DMS79 treated with DMSO at 0.1 percent for 48 hours (cell line): ENCODE data around the gene JPH3.
"Not testable (repeated sequence)": the region's sequence is repeated elsewhere in the genome, so short reads cannot be mapped to it uniquely, and the experiment has no call there.

ENCODE experiments used
- DNase-seq: peaks from one replicate; lab custom pipeline; 2025; lab: John Stamatoyannopoulos, UW

JPH3 gene

DNA sequence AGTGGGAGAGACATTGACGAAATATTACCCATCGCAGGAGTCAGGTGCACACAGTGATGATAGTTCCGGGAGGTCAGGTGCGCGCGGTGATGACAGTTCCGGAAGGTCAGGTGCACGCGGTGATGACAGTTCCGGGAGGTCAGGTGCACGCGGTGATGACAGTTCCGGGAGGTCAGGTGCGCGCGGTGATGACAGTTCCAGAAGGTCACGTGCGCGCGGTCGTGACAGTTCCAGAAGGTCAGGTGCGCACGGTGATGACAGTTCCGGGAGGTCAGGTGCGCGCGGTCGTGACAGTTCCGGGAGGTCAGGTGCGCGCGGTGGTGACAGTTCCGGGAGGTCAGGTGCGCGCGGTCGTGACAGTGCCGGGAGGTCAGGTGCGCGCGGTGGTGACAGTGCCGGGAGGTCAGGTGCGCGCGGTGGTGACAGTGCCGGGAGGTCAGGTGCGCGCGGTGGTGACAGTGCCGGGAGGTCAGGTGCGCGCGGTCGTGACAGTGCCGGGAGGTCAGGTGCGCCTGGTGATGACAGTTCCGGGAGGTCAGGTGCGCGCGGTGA lies 78.8 kb downstream of the JPH3 start:
- not testable (repeated sequence) for DNase-seq

DNA sequence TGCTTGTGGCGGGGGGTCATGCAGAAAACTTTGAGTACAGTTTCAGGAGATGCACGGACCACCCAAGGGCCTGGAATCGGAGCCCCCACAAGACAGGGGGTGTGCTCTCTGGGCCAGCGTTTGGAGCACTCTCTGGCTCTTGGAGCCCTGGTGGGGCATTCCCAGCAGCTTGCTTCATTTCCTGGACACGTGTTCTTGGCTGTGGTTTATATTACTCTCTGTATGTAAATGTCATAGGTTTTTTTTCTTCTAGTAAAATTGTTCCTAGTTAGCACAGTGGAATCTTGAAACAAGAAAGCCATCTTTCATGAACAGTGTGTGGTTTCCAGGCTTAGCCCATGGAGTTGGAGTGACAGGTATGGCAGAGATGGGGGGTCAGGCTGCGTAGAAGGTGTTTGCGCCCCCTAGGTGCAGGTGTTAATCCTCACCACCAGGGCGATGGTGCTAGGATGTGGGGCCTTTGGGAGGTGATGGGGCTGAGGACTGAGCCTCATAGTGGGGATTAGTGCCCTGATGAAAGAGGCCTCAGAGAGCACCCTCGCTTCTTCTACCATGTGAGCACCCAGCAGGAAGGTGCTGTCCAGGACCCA lies 79.8 kb downstream of the JPH3 start:
- DNase-seq = no peak

DNA sequence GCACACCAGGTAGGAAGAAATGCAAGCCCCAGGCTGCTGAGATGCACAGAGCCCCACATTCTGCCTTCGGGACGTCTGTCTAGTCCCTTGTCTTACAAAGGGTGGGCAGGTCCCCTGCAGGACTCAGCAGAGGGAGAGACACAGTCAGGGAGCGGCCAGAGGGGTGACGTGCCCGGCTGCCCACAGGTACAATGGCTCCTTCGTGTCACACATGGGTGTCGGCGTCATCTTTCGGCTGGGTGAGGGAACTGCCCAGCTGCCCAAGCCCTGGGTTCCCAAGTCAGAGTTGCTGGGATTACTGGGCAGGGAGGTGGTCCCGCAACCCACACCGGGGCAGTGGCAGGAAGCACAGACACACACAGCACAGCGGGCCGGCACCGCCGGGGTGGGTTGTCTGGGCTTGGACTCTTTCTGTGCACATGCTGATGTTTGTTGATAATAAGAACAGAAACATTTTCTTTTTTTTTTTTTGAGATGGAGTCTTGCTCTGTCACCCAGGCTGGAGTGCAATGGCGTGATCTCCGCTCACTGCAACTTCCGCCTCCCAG lies 80.6 kb downstream of the JPH3 start:
- no peak for DNase-seq

DNA sequence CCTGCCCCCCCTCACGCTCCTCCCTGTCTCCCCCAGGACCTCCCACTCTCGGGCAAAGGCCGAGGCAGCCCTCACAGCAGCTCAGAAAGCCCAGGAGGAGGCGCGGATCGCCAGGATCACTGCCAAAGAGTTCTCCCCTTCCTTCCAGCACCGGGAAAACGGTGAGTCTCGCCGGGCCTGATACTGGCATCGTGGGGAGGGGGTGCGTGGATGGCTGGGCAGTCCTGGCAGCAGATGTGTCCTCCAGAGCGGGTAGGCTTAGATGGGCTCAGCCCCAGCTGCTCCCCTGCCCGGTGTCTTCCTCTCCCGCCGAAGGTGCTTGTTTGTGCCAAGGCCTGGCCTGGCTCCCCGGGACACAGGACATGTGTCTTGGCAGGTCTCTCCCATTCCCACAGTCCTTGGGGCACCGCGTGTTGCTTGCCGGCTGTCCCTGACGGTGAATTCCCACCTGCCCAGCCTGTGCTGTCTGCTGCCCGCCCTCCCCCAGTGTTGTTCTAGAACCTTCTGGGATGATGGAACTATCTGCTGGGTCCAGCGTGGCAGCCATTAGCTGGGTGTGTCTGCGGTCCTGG lies 81.9 kb downstream of the JPH3 start:
- DNase-seq = no peak

DNA sequence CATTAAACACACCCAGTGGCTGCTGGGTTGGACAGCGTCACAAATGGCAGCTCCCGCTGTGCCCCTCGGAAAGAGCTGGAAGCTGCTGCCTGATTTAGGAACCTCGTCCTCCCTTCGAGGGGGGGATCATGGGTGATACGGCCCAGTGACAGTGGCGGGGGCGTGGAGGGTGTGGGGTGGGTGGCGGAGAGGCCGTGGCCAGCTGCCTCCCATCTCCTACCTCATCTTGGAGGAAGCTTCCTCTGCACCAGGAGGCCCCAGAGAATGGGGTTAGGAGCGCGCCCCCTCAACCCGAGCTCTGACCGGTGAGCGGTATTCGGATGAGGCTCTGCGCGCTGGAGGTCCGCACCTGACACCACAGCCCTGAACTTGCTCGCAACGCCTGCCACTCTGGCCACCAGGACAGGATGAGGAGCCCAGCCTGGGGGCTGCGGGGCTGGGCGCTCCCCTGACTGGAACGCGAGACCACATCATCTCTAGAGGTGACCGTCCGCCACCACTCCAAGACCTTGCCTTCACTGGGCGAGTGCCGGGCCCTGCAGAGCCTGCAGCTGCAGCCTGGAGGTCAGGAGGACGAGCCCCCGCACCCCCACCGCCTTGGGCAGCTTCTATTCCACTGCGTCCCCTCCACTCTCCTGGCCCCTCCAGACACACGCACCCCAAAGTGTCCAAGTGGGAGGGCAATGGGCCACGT lies 82.5 kb downstream of the JPH3 start:
- no peak for DNase-seq

DNA sequence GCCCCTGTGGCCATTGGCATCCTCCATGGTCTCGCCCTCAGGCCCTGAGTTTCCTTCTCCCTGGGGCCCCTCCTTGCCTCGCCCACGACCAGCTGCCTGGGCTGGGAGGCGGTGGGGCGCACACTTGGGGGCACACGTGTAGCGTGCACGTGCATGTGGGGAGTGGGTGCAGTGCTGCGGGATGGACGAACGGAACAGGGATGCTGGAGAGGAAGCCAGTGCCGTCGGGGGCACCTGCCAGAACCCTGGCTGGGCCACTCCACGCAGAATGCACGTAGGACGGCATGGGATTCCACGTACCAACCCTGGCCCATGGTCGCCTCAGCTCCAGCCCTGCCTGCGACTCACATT lies 83.1 kb downstream of the JPH3 start:
- no peak for DNase-seq

DNA sequence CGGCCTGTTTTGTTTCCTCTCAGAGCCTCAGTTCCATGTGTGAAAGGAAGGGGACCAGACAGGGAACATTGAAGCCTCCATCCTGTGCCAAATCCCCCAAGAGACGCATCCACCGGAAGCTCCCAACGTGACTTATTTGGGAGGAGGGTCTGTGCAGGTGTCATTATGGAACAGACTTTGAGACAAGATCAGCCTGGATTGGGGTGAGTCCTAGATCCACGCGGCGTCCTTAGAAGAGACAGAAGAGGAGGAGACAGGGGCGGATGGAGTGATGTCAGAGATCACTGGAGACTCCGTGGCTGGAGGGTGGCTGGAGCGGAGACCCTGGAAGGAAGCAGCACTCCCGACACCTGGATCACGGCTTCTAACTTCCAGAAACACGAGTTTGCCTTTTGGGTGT lies 83.5 kb downstream of the JPH3 start:
- DNase-seq = no peak

DNA sequence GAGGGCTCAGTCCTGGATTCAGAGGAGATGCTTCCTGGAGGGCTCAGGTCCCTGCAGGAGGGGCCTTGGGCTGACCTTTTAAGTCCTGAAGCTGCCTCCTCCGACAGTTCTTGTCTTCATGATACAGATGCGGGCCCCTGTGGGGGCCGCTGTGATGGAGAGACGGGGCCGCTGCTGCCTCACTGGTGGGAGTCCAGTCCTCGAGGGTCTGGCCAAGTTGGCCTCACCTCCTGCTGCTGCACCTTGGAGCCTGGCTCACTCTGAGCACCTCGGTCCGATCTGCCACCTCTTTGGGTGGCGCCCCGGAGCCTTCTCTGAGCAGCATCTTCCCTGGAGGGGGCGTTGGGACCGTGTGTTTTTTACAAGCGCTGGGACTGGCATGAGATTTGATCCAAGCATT lies 84.4 kb downstream of the JPH3 start:
- no peak for DNase-seq

DNA sequence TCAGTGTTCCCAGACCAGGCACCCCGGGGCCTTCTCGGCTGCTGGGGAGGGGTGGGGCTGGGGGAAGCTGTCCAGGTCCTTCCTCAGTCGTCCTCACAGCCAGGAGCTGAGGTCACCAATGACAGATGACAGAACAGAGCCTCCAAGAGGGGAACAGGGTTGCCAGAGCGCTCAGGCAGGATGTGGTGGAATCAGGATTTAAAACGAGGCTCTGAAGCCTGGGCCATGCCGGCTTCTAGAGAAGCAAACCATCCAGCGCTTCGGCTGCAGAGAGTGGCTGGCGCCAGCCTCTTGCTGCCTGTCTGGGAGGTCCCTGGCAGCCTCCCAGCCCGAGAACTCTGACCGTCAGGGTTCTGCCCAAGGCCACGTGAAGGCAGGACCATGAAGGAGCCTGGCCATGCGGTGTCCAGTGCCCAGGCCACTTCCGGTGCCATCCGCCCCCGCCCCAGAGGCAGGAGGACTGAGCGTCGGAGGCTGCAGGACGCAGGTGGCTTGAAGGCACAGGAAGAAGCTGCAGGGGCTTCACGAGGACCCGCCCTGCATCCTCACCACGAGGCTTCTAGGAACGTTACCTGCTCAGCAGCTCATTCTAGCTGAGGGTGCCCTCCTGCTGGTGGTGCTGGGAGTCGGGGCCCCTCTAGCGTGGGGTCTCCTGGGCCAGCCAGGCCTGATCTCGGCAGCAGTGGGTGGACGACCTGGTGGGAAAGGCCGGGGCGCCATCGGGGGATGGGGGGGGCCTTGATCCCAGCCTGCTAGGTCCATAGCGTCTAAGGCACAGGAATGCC lies 85.0 kb downstream of the JPH3 start:
- DNase-seq = no peak

DNA sequence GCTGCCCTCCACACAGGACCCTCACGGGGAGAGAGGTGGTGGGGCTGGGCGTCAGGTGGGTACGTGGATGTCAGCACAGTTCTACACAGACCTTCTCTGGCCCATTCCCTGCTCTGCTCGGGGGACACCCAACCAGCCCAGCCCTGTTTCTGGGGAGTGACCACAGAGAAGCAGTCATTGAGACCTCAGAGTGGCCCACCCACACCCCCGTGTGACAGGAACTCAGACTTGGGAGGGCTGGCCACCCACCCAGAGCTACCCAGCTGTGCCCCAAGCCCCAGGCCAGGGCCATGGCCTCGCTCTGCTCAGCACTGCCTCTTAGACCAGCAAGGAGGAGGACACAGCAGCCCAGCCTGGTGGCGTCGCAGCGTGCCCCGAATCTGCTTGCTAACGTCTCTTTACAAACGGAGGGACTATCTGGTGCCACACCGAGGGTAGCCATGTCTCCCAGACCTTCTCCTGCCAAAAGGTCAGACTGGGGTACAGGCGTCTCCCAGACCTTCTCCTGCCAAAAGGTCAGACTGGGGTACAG lies 85.8 kb downstream of the JPH3 start:
- DNase-seq = no peak

DNA sequence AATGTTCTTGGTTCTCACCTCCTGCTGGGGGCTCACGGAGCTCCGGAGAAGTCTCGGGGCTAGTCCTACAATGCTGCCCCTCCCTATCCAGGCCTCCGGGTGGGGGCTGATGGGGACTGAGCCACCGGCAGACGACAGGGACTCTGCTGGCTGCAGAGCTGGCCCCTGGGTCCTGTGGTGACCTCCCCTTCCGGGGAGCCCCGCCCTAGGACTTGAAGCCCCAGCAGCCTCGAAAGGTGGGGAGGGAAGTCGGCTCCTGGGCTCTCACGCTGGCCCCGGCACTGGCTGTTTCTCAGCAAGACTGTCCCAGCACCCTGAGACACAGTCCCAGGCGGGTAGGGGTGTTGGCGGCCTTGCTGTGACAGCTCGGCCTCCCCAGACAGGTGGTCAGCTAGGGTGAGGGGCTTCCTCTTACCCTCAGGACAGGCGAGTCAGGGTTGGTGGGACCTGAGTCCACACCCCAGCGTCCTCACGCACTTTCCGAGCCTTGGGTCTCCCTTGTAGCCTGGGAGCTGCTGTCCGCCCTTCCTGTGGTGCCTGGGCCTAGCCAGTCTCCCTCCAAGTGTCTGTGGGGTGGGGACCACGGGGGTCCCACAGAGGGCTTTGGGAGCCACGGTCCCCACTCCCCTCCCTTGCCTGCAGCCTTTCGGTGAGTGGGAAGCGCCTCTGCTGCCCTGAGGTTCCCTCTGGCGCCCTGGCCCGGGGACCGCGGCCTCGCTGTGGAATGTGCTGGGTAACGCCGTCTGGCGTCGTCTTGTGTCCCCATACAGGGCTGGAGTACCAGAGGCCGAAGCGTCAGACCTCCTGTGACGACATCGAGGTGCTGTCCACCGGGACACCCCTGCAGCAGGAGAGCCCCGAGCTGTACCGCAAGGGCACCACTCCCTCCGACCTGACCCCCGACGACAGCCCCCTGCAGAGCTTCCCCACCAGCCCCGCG lies 86.8 kb downstream of the JPH3 start:
- no peak for DNase-seq

DNA sequence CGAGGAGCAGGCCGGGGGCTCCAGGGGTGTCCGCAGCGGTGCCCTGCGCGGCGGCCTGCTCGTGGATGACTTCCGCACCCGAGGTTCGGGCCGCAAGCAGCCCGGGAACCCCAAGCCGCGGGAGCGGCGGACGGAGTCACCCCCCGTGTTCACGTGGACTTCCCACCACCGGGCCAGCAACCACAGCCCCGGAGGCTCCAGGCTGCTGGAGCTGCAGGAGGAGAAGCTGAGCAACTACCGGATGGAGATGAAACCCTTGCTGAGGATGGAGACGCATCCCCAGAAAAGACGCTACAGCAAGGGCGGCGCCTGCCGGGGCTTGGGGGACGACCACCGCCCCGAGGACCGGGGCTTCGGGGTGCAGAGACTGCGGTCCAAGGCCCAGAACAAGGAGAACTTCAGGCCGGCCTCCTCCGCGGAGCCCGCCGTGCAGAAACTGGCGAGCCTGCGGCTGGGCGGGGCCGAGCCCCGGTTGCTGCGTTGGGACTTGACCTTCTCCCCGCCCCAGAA lies 87.7 kb downstream of the JPH3 start:
- no peak for DNase-seq

DNA sequence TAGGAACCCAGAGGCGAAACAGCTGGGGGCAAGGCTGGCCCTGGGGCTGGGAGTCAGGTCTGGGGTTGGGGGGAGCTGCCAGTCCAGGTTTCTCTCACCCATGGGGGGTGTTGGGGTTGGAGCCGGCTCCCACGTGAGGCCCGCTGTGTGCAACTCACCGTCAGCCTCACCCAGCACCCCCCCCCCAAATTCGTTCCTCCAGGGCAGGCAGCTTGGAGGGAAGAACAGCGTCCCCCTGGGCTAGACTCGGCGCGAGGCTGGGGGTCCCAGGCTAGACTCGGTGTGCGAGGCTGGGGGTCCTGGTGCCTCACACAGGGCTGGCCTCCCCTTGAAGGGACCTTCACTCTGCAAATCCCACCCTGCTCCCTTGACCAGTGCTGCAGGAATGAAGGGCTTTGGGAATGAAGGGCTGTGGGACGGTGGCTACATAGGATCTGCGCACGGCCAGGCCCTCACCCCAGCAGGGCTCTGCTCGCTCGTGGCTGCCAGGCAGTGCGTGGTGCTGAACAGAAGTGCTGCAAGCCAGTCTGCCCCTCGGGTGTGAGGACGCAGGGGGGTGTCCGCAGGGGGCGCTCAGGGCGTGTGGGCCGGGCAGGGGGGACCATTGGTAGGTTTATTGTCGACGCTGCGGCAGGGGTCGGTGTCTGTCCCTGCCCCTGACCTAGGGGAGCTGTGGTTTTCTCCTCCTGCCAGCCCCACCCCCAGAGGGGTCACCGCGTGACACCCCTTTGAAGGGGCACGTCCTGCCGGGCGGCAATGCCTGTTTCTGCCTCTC lies 88.8 kb downstream of the JPH3 start:
- DNase-seq = no peak

DNA sequence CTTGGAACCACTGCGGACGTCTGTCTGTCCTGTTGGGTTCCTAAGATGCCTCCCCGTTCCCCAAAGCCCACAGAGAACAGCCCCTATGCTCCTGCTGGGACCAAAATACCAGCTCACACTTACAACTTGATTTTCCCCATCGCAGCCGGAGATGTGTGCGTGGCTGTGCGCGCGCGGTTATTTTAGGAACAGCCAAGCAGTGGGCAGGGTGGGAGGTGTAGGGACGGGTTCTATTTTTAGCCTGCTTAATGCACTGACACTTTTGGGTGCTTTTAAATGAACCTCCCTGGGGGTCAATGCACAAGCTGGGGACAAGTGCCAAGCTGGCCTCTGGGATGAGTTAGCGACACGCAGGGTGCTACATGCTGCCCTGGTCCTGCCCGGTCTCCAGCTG lies 89.4 kb downstream of the JPH3 start:
- no peak for DNase-seq

DNA sequence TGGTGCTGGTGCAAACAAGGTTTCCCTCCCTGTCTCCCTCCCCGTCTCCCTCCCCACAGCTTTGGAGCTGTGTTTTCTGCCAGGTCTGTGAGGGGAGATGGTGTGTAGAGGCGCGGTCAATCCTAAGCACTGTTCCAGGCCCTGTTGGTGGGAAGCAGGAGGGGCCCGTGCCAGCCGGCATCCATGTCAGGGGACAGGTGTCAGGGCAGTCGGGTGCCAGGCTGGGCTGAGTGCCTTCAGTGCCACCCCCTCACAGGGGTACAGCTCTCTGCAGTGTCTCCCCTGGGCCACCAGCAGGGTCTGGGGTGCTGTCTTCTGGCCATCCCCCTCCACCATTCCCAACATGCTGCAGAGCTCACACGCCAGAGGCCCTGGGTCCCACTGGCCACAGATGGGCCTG lies 89.9 kb downstream of the JPH3 start:
- DNase-seq = no peak

DNA sequence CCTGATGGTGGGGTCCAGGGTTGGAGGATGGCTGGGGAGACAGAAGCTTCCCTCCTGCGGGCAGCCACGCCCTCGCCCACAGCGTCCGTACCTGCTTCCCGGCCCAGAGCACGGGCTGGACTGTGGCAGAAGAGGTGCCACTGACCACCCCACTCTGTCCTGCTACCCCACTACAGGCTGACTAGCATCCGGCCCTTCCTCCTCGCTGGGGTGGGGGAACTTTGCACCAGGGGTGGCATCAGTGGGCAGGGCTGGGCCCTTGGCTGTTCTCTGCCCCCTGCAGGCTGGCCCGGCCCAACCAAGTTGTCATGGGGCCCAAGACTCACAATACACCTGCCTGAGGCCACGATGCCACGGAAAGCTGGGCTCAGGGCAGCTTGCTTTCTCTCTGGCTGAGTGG lies 90.4 kb downstream of the JPH3 start:
- no peak for DNase-seq

DNA sequence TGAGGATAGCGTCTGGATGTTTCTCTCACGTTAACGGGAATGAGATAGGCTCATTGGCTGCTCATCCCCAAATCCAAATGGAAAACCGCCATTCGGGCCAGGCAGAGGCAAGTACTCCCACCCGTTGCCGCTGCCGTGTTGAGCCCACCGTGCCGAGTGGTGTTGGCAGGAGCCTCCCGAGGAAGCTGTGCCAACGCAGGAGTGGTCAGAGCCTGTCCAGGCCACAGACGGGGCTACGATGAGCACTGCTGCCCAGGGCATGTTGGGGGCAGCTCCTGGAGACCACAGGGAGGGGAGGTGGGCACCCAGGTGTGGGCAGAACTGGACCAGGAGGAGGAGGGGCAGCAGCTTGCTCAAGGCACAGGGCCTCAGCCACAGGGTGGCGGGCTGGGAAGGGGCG lies 91.5 kb downstream of the JPH3 start:
- no peak for DNase-seq

DNA sequence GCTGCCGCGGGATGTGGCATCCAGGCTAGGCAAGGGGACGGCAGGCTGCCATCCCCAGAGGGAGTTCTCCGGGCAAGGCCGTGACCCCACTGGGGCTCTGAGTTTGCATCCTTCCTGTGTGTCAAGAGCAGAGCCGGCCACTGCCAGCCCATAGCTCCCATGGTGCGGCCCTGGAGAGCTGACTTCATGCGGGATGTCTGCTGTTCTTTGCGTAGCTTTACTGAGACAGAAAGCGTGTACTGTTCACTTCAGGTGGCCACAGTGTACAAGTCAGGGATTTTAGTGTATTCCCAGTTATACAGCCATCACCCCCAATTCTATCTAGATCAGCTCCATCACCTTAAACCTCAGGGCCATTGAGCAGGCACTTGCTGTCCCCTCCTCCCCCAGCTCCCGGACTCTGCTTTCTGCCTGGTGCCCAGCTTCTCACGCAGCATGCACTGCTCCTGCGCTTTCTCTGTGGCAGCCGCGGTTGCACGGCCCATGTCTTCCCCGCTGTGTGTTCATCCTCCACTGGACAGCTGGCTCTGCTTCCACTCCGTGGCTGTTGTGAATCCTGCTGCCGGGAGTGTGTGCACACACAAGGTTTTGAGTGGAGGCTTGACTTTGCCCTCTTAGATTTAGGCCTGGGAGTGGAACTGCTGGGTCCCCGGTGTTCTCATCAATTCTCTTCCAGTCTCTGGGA lies 92.3 kb downstream of the JPH3 start:
- DNase-seq = no peak

DNA sequence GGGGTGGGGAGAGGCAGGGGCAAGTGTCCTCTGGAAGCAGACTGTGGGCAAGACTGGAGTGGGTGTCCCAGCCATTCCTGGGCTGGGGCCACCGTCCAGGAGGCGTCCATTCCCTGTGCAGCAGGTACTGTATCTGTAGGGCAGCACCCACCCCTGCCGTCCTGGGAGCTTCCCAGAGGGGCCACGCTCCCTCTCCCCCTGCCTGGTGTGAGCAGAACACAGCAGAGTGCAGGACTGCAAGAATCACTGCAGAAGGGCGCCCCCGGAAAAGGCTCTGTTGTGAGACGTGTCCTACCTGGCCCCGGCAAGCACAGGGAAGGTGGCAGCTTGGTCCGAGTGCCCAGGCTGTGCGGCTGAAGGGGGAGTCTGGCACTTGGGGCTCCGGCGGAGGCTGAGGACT lies 93.2 kb downstream of the JPH3 start:
- no peak for DNase-seq

DNA sequence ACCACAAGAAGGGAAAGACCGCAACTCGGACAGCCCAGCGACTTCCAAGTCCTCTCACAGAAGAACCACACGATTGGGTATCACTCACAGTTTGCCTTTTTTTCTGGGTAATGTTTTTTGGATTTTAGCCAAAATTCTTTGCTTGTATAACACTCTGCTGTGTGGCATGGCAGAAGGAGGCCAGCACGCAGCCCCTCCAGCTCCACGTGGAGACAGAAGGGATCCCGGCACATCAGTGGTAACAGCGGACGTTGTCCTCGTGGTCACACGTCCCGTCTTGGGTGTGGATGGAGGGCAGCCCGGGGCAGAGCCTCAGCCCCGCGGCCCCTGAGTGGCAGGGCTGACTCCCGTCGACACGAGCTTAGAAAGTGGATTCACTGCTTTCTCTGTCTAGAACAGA lies 94.4 kb downstream of the JPH3 start:
- DNase-seq = no peak
